ENCODE data around the gene NTPCR. TPM values are rescaled to one million over a fixed set of nuclear protein-coding genes. Genes with fewer than 3 reads are reported as not detected.

NTPCR gene
- total RNA-seq, 2 experiments from 2014 or later, result 30.4 to 35.0 TPM

DNA sequence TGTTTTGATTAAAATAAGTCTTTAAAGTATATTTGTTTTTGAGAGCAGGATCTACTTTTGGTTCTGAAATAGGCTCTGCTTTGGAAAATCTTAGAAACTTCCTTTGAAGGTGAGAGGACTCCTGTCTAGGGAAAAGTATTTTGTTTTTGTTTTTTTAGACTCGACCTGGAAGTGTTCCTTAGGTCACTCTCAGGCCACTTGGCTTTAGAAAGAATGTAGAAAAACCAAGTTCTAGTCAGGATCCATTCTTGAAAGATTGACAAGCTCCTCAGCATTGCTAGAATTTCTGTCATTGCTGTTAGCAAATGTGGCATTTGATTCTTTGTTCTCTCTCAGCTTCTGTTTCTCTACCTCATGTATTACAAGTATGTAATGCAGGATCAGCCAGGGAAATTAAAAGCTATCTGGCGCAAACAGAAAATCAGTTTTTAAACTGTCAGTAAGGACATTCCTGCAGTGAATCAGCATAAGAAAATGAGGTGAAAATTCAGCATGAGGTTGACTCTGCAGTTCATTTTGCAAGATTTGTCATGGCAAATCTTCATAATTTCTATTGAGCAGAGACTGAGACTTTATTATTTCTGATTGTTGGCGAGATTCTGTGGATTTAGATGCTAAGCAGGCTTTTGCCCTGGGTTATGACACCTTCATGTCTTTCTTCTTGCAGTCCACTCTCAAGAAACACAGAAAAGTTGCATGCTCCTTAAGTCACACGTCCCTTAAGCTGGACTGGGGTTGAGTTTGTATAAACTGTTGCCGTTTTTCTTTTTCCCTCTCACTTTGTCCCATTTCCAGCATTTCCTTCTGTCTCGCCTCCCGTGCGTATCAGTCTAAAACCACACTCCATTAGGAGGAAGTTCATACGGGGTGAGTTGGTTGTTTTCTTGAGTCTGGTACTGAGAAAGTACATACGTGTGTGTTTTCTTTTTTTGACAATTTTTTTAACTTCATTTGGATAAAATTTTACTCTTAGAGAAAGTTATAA, 12.6 kb downstream of the NTPCR start:
- no peak for ATAC-seq
- ChIA-PET POLR2A (no interaction called here), CTCF (interaction anchor here (3.9 kb wide), 1 partner anchor 11 kb away, joined by 17 read pairs; no protein-coding TSS in a partner anchor)
- intact Hi-C loops (cut with micrococcal nuclease), result no loop called here
- H3K4me1 Mint-ChIP-seq (ENCODE audit: low read depth), result peaks cover 24% of the 10 kb centered on the region
- no peak overlapping the region for H3K4me3 Mint-ChIP-seq
- H3K27ac Mint-ChIP-seq, result no peak overlapping the region
- no peaks in the 10 kb centered on the region for H3K9me3 Mint-ChIP-seq
- no peak for DNase-seq
- peaks cover 33% of the 10 kb centered on the region for H3K36me3 Mint-ChIP-seq (ENCODE audit: low read depth)
- H3K27me3 Mint-ChIP-seq, result no peaks in the 10 kb centered on the region
- TF ChIP-seq, protein P1, sequence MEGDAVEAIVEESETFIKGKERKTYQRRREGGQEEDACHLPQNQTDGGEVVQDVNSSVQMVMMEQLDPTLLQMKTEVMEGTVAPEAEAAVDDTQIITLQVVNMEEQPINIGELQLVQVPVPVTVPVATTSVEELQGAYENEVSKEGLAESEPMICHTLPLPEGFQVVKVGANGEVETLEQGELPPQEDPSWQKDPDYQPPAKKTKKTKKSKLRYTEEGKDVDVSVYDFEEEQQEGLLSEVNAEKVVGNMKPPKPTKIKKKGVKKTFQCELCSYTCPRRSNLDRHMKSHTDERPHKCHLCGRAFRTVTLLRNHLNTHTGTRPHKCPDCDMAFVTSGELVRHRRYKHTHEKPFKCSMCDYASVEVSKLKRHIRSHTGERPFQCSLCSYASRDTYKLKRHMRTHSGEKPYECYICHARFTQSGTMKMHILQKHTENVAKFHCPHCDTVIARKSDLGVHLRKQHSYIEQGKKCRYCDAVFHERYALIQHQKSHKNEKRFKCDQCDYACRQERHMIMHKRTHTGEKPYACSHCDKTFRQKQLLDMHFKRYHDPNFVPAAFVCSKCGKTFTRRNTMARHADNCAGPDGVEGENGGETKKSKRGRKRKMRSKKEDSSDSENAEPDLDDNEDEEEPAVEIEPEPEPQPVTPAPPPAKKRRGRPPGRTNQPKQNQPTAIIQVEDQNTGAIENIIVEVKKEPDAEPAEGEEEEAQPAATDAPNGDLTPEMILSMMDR (IDR thresholded peaks at IDR 0.05), result no peak

DNA sequence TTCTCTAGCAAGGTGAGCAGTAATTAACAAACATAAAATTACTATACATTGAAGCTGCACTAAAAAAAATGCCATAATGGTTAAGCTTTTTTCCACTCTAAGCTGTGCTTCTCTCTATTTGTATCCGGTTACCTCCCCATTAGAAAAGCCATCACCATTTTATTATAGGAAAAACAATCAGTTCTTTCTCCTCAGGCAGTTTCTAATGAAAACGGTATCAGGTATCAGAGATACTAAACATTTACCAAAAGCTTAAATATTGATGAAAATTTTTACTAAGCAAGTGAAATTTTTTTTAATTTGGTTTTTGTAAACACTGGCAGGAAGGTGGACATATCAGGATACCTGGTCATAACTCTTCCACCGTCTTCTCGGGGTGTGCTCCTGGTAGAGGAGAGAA, 14.2 kb downstream of the NTPCR start:
- ChIA-PET POLR2A (no interaction called here), CTCF (interaction anchor here (3.9 kb wide), 1 partner anchor 12 kb away, joined by 17 read pairs; no protein-coding TSS in a partner anchor)
- Mint-ChIP-seq H3K9me3 (no peaks in the 10 kb centered on the region), H3K36me3 (ENCODE audit: low read depth) (peaks cover 27% of the 10 kb centered on the region), H3K27ac (no peak overlapping the region), H3K4me1 (ENCODE audit: low read depth) (peaks cover 32% of the 10 kb centered on the region), H3K27me3 (no peaks in the 10 kb centered on the region), H3K4me3 (no peak overlapping the region)
- intact Hi-C loops (cut with micrococcal nuclease), result no loop called here
- DNase-seq (no peak), ATAC-seq (no peak)
- TF ChIP-seq, protein P1 (IDR thresholded peaks at IDR 0.05), result no peak

DNA sequence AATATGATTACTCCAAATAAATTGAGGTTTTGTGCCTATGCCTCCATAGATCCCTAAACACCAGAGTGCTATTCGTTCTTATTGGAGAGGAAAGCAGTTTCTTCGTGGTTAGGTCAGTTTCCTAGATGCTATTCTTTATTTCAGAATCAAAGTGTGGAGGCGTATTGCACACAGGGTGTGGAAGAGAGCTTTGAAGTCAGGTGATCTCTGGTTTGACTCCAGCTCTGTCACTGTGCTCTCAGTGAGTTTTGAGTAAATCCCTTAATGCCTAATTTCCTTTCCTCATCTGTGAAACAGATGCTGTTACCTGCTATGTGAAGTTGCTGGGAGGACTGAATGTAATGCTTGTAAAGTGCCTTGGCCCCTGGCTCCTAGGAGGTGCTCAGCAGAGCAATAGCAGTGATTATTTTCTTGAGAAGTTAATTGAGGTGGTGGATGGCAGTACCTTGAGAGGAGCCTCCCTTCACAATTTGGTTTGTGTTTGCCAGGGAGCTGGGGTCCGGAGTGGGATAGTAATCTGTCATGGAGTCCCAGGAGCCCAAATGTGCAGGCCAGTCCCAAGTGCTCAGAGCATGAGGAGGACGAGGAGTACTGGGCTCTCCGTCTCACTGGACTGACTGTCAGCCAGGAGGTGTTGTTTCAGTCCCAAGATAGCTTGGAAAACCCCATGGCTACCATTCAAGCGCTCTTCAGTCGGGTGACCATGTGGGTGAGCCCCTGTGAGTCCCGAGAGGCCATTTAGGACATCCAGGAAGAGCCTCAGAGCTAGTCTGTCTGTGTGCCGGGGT, 14.9 kb downstream of the NTPCR start:
- peaks cover 32% of the 10 kb centered on the region for H3K4me1 Mint-ChIP-seq (ENCODE audit: low read depth)
- ChIA-PET POLR2A (no interaction called here), CTCF (interaction anchor here (3.9 kb wide), 1 partner anchor 13 kb away, joined by 17 read pairs; no protein-coding TSS in a partner anchor)
- intact Hi-C loops (cut with micrococcal nuclease), result no loop called here
- TF ChIP-seq, protein P1 (IDR thresholded peaks at IDR 0.05), result no peak
- peaks cover 32% of the 10 kb centered on the region for H3K36me3 Mint-ChIP-seq (ENCODE audit: low read depth)
- DNase-seq (no peak), ATAC-seq (peak; percentile 37)
- H3K27ac Mint-ChIP-seq, result no peak overlapping the region
- H3K27me3 Mint-ChIP-seq, result no peaks in the 10 kb centered on the region
- H3K9me3 Mint-ChIP-seq, result no peaks in the 10 kb centered on the region
- H3K4me3 Mint-ChIP-seq, result no peak overlapping the region

DNA sequence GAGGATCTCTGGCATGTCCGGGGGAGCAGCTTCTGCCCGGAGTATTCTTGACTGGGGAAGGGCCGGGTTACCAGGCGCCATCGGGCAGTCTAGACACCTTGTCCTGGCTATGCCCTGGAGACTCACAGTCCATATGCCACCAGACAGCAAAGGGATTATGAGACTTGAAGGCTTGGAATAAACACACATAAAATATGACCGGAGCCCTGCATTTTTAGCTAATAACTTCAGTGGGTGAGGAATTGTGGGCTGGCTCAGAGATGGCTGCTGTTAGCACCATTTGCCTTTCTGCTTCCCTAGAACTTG, 15.5 kb downstream of the NTPCR start:
- H3K4me3 Mint-ChIP-seq, result no peak overlapping the region
- intact Hi-C loops (cut with micrococcal nuclease), result no loop called here
- TF ChIP-seq, protein P1 (IDR thresholded peaks at IDR 0.05), result no peak
- H3K27ac Mint-ChIP-seq, result no peak overlapping the region
- DNase-seq (no peak), ATAC-seq (no peak)
- CTCF ChIA-PET, result interaction anchor here (3.9 kb wide), 1 partner anchor 14 kb away, joined by 17 read pairs; no protein-coding TSS in a partner anchor
- POLR2A ChIA-PET, result no interaction called here
- peaks cover 31% of the 10 kb centered on the region for H3K4me1 Mint-ChIP-seq (ENCODE audit: low read depth)
- peaks cover 31% of the 10 kb centered on the region for H3K36me3 Mint-ChIP-seq (ENCODE audit: low read depth)
- no peaks in the 10 kb centered on the region for H3K9me3 Mint-ChIP-seq
- no peaks in the 10 kb centered on the region for H3K27me3 Mint-ChIP-seq
